Measurements from ENCODE around the gene TNFRSF8.

GRCh38 chr1:12129624-12130023, 66.5 kb downstream of the TNFRSF8 start:
- no peak for TF ChIP-seq EP300 (IDR thresholded peaks at IDR 0.05)
- TF ChIP-seq HDAC2 (IDR thresholded peaks at IDR 0.05) = no peak

Measured in A549 (cell line).